HG02970 (cell line): ENCODE measurements around the gene LTB4R.
A peak's percentile ranks its signal among the peaks of the same experiment; 100 is the strongest.

Experiments used
- ATAC-seq: cut with Tn5 transposase; IDR thresholded peaks from one replicate; pipeline ENCODE4 v1.9.1; 2021; ENCODE audit warnings: mild to moderate bottlenecking, moderate library complexity, moderate number of reproducible peaks; ENCODE audit not compliant: unreplicated experiment, low FRiP score

Gene LTB4R, protein sequence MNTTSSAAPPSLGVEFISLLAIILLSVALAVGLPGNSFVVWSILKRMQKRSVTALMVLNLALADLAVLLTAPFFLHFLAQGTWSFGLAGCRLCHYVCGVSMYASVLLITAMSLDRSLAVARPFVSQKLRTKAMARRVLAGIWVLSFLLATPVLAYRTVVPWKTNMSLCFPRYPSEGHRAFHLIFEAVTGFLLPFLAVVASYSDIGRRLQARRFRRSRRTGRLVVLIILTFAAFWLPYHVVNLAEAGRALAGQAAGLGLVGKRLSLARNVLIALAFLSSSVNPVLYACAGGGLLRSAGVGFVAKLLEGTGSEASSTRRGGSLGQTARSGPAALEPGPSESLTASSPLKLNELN

DNA sequence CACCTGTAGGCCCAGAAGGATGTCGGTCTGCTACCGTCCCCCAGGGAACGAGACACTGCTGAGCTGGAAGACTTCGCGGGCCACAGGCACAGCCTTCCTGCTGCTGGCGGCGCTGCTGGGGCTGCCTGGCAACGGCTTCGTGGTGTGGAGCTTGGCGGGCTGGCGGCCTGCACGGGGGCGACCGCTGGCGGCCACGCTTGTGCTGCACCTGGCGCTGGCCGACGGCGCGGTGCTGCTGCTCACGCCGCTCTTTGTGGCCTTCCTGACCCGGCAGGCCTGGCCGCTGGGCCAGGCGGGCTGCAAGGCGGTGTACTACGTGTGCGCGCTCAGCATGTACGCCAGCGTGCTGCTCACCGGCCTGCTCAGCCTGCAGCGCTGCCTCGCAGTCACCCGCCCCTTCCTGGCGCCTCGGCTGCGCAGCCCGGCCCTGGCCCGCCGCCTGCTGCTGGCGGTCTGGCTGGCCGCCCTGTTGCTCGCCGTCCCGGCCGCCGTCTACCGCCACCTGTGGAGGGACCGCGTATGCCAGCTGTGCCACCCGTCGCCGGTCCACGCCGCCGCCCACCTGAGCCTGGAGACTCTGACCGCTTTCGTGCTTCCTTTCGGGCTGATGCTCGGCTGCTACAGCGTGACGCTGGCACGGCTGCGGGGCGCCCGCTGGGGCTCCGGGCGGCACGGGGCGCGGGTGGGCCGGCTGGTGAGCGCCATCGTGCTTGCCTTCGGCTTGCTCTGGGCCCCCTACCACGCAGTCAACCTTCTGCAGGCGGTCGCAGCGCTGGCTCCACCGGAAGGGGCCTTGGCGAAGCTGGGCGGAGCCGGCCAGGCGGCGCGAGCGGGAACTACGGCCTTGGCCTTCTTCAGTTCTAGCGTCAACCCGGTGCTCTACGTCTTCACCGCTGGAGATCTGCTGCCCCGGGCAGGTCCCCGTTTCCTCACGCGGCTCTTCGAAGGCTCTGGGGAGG is at the start of gene LTB4R:
LTB4R (plus strand) TSS at position 857 of the 959 bp plus-strand sequence. CDS start 4,150 bp downstream, outside the sequence.
- ATAC-seq = no peak

DNA sequence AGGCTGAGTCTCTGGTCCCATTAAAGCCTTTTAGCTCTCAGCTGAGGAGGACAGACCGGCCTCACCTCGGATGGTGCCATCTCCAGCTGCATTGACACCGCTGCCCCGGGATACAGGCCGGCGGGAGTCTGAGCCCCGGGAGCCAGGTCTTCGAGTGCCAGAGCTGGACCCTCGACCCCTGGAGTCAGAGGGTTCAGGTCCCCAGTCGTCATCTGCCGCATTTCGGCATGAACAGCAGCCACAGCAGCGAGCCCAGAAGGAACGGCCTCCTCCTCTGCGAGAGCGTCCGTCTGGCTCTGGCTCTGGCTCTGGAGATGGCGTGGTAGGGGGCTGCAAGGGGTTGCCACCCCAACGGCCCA is 49.4 kb upstream of the LTB4R start:
- ATAC-seq = no peak

DNA sequence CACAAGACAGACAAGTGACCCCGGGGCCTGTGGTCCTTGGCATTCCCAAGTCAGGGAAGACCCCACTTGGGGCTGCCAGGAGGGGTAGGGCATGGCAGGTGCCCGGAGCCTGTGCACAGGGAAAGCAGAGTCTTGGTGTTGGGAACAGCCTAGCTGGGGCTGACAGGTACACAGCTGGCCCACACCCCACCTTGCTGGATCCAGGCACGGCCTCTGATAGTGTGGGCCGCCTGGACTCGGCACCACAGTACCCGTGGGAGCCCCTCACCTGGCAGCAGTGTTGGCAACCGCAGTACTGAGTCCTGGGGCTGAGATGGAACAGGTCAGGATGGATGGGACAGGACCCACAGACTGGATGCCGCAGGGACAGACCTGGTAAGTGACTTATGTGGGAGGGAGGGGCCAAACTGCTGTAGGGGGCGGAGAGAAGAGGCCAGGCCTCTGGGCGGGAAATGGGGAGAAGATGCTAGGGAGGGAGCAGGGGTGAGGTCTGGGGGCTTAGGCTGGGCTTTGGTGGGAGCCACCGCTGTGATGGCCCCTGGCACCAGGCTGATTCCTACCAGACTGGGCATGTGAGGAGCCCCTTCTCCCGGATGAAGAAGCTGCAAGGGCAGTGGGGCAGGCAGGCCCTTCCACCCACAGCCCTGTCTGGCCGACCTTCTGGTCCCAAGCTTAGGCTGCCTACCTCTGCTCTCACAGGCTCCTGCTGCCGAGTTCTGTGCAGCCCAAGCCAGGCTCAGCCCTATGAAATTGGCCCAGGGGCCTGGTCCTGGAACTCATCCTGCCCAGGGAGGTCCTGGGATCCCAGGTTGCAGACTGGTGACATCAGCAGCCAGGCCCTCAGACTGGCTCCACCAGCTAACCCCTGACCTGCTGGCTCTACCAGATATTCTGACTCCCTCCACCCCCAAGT is 48.2 kb upstream of the LTB4R start, which contains the start of gene TGM1:
TGM1 (minus strand) TSS at position 357 of the 913 bp plus-strand sequence. CDS start 825 bp downstream, outside the sequence.
- ATAC-seq = no peak

DNA sequence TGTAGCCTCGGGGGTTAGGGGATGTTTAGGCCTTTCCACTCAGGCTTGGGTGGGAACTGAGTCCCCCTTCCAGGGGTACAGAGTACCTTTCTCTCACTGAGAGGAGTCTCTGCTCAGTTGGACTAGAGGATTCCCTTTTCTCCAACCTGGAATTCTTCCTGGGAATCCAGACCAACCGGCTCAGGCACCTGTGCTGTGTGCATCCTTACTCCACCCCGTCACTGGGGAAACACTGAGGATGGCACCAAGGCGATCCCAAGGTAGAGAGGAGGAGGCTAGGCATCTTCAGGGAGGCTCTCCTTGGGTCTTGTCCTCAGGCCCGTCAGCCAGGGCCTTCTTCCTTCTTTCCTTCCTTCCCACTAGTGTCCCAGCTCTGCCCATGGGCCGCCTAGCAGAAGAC is 47.5 kb upstream of the LTB4R start:
- no peak for ATAC-seq

DNA sequence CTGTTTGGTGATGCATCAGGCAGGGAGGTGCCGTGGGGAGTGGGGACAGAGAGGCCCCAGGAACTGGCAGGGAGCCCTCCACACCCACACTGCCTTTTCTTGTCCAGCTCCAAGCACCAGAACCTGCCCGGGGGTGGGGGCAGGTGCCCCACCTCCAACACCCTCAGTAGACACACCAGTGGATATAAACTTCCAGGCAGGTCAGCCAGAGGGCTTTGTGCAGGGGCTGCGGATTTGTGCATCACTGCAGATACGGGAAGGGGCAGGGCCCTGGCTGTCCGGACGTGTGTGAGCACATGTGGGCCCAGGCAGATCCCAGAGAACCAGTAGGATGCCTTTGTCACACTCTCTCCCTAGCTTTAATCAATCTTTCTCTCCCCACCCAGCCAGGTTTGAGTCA is 47.0 kb upstream of the LTB4R start:
- no peak for ATAC-seq

DNA sequence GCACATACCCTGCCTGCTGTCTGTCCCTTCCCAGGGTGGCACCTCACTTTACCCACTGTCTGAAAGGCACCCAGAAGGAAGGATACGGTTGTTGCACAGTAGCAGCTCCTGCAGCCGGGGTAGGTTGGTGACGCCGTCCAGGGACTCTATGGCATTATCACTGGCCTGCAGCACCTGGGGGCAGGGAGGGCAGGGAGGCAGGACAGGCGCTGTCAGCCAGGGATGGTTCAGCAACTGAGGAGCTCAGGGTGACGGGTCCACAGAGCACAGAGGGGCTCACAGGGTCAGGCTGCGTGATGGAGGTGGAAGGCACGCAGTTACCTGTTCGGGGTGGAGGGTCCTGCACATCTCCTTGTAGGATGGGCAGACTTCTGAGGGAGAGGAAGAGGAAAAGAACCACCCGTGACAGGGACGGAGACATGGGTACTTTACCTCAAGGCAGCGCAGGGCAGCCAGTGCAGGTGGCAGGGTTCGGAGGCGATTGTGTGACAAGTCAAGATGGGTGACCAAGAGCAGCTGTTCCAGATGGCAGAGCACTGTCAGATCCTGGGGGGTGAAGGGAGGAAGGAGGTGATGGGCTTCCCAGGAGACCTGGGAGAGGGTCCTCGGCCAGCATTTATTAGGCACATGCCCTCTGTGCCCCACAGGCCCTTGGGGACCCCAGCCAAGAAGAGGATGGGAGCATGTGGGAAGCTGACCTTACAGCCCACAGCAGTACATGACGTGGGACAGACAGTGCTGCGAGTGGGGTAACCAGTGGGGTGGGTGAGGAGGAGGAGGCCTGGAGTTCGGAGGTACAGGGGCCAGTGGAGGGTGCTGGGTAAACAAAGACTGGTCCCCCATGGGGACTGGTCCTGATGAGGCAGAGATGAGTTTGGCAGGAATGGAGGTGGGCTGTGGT is 44.7 kb upstream of the LTB4R start:
- no peak for ATAC-seq

DNA sequence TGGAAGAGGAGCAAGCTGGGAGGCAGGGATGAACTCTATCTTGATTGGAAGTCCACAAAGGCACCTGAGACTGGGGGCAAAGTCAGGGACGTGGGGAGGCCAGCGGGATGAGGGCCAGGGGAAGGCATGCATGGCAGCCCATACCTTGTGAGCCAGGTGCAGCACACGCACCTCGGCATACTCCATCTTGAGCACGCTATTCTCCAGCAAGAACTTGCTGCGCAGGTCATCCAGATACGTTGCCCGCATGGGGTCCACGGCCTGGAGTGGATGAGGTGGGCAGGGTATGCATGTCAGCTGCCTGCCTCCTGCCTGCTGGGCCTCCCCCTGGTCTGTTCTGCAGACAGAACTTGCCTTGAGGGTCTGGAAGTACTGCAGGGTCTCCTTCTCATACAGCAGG is 43.8 kb upstream of the LTB4R start:
- ATAC-seq = no peak

DNA sequence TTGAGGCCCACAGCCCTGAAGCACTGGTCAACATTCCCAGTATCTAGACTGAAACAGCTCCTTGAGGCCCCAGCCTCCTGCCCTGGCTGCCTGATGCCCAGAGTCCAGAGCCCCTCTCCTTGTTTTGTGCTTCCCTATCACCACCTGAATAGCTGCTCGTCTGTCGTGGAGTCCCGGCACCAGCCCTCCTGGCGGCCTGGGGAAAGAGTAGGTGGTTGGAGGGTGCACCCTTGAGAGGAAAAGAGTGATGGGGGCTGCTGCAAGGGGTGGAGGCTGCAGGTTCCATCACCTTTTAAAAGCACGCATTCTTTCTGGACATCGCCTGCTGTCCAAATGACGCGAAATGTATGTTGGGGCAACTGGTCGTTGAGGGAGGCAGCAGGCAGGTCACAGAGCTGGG is 43.1 kb upstream of the LTB4R start:
- ATAC-seq = no peak

DNA sequence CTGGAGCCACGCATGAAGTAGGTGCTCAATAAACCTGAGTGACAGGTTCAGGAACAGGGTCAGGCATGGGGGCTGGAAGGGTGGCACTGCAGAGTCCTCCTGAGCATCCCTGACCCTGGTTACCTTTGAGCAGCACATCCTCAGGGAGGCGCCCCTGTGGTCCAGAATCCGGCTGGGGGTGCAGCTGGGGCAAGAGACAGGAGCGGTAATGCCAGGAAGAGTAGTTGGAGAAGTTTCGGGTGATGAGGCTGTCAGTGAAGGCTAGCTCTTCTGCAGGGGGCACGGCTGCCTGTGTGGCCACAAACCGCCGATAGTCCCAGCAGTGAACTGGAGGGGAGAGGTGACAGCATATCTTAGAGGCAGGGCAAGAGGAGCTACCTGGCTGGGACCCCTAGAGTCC is 41.9 kb upstream of the LTB4R start:
- no peak for ATAC-seq

DNA sequence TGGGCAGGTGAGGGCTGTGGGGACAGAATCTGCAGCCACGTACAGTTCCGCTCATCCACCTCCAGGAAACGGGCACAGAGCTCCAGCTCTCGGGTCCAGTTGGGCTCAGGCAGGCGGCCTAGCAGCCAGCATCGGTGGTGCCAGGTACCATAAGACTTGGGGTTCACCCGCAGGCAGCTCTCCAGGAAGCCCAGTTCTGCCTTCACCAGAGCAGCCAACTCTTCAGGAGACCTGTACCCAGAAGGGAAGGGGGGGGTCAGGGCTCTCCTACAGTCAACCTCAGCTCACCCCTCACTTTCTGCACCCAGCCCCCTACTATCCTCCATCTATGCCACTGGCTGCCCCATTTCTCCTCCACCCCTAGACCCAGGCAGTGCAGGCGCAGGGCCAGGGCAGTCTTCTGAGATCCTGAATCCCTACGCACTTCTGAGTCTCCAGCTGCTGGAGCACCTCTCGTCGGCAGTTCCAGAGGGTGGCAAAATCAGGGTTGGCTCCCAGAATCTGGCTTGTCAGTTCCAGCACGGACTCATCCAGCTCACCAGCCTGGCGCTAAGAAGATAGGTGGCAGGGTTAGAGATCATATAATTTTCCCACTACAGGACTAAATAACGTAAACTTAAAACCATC is 41.3 kb upstream of the LTB4R start:
- ATAC-seq = no peak

DNA sequence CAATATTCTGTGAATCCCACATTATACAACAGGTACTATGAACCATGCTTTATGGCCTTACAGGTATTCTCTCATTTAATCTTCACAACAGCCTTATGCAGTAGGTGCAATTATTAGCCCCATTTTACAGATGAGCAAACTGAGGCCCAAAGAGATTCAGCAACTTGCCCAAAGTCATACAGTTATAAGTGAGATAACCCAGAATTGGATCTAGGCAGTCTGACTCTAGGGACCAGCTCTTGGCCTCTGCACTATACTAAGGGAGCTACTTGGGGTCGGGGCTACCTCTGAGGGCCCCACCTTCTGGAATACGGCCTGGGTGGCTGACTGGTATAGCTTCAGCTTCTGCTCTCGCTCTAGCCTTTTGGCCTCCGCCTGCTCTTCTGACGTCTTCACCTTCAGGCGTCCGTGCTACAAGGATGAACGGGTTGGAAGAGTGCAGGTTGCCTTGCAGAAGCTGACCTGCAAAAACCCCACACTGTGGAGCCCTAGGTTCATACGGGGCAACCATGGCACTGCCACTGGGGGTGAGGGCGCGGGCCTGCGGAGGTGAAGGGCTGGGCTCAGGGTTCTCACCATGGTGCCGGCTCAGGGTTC is 40.7 kb upstream of the LTB4R start:
- ATAC-seq = no peak

DNA sequence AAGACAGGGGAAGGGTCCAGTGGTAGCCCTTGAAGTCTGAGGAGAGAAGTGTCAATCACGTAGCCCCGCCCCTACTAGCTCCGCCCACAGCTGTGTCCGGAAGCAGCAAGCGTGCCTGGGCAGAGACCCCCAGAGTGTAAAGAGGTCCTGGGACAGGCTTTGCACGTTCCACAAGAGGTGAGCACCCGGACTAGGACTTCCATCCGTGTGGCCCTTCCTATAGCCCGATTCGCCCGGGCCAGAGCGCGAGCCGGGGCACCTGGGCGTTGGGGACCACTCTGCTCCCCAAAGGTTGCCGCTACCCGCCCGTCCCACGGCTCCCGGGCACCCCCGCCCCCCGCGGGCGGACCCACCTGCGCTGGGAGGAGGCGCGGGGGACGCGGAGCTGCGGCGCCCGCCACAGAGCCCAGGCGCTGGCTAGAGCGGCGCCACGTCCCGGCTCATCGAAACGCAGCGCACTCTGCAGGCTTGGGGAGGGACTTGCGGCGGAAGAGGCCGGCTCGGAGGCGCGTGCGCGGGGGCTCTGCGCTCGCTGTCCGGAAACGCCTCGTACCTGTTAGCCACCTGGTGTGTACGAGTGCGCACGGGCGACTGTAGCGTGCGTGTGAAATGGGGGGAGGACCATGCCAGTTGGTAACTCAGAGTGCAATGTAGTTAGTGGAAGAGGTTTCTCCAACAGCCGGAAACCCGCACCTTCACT is 40.0 kb upstream of the LTB4R start, which contains the start of gene RABGGTA:
RABGGTA (minus strand) TSS at position 464 of the 700 bp plus-strand sequence. CDS start 482 bp downstream, outside the sequence.
- ATAC-seq = peak; percentile 77

DNA sequence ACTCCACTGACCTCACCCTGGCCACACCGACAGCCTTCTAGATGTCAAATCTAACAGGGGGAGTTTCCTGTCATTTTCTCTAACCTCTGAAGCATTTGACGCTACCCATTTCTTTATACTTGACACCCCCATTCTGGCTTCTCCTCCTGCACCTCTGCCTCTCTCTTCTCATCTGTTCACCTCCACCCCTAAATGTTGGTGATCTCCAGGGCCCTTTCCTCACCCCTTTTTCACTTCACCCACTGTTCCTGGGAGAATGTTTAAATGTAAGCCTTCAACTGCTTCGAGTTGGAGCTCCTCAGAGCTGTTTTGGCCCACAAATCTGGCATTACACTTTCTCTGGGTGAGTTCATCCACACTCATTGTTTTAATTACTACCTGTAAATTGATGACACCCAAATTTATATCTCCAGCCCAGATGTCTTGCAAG is 39.5 kb upstream of the LTB4R start:
- no peak for ATAC-seq

DNA sequence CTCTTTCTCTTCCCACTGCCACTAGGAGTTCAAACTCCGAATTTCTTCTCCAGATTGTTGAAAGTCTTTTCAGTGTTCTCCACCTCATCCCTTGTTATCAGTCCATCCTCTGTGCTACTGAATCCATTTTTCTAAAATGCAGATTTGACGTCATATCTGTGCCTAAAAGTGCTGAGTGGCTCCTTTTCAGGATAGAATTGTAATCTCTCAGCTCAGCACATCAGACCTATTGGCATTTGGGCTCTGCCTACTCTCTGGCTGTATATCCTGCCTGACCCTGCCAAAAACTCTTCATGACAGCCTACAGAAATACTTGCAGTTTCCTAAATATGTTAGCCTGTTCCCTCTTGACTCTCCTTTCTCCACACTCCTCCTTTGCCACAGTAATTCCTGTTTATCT is 38.8 kb upstream of the LTB4R start:
- no peak for ATAC-seq

DNA sequence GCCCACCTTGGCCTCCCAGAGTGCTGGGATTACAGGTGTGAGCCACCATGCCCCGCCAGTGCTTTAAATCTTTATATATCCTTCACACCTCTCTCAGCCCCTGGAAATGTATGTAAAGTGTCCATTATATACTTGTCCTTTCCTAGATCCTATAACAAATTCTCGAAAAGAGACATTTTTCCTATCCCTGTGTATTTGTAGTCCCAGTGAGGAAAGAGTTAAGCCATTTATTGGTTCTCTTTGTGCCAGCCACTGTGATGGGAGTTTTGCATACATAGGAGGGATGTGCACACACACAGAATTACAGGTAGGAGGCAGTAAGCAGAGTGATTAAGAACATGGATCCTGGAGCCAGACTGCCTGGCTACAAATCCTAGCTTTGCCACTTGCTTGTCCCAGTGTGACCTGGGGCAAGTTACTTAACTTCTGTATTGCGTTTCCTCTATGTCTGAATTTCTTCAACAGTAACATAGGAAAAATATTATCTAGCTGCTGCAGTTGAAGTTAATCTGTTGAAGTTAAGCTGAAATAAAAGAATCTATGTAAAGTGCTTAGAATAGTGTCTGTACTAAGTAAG is 37.8 kb upstream of the LTB4R start:
- ATAC-seq = no peak

DNA sequence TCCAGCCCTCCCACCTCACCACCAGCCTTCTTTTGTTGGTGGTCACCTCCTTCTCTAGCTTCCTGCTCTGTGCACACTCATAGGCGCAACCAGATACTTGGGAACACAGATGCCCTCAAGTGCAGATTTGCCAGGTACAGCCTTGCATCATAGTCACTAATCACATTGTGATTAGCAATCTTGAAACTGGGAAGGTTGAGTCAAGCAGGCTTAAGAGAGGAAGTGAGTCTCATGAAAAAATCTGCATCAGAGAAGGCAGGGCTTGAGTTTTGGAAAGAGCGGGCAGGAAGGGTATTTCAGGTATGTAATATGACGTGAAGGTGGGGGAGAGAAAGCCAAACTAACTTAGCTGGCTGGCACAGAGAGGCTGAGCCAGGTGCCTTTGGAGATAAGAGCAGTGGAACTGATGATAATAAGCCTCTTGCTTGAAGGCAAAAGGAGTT is 37.2 kb upstream of the LTB4R start:
- peak; percentile 31 for ATAC-seq

DNA sequence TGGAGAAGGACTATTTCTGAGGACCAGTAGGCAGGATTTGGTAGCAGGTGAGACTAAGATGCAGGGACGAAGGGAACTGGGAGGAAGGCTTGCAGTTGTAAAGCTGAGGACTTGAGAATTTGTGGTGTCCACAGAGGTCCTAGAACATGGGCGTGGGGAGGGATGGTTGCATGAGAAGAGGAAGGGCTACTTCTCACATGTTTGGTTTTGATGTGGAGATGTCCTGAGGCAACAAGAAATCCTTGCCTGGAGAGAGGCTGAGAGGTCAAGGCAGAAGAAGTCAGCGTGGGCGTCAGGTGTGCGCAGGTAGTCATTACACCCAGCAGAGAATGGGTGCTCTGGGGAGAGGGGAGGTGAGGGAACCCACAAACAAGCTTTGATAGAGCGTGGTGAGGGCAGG is 34.2 kb upstream of the LTB4R start:
- ATAC-seq = no peak
